Fibroblast of villous mesenchyme (primary cell): Measurements from ENCODE around the gene TNIK. TPM values are rescaled to one million over a fixed set of nuclear protein-coding genes. Genes with fewer than 3 reads are reported as not detected.

Experiments
- DNase-seq: peaks from one replicate; pipeline ENCODE4 v3.0.0-alpha.2; 2010; ENCODE audit warnings: low read depth
- H3K4me3 ChIP-seq: 2 replicates; pipeline ENCODE4 v1.5.1; 2011; ENCODE audit warnings: low read depth, mild to moderate bottlenecking, low read length
- total RNA-seq: library from RNA; depleted of rRNA; stranded (reverse); fragments of >200 nt; gene quantifications from 2 replicates; pipeline ENCODE4 v1.2.3, GENCODE V29; 2012
- TF ChIP-seq, protein P1 (sequence below): IDR thresholded peaks from 2 replicates; pipeline ENCODE4 v1.5.1; 2012; ENCODE audit warnings: low read depth, mild to moderate bottlenecking, low read length; ENCODE audit not compliant: insufficient read depth

Gene TNIK
- total RNA-seq, 1 donor, result 5.2 TPM

DNA sequence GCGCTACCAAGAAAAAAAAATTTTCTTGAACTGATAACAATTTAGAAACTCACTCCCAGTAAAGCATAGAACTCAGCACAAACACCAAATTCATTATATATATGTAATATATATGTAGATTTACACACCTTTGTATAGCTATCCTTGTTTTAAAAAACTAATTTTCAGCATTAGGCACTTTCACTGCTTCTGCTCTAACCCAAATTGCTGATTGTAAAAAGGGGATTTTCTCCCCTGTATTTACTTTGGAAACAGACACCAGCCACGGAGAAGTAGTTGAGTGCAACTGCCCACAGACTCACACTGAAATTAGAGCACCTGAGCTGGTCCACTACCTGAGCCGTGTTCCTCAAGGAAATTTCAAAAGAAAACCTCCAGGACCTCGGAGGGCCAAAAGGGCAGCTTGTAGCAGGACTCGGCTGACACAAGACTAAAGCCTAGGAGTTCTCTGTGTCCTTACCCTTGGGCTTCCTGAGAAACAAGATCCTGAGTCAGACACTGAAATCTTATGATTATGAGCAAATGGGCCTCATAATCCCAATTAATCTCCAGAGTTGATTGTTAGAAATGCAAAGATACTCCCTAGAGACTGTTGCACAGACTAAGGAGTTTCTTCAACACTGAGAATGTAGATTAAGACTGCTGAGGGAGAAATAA is 106.0 kb downstream of the TNIK start:
- peak; percentile 37 for DNase-seq
- H3K4me3 ChIP-seq, result no peak overlapping the region
- TF ChIP-seq, protein P1, sequence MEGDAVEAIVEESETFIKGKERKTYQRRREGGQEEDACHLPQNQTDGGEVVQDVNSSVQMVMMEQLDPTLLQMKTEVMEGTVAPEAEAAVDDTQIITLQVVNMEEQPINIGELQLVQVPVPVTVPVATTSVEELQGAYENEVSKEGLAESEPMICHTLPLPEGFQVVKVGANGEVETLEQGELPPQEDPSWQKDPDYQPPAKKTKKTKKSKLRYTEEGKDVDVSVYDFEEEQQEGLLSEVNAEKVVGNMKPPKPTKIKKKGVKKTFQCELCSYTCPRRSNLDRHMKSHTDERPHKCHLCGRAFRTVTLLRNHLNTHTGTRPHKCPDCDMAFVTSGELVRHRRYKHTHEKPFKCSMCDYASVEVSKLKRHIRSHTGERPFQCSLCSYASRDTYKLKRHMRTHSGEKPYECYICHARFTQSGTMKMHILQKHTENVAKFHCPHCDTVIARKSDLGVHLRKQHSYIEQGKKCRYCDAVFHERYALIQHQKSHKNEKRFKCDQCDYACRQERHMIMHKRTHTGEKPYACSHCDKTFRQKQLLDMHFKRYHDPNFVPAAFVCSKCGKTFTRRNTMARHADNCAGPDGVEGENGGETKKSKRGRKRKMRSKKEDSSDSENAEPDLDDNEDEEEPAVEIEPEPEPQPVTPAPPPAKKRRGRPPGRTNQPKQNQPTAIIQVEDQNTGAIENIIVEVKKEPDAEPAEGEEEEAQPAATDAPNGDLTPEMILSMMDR, result no peak

DNA sequence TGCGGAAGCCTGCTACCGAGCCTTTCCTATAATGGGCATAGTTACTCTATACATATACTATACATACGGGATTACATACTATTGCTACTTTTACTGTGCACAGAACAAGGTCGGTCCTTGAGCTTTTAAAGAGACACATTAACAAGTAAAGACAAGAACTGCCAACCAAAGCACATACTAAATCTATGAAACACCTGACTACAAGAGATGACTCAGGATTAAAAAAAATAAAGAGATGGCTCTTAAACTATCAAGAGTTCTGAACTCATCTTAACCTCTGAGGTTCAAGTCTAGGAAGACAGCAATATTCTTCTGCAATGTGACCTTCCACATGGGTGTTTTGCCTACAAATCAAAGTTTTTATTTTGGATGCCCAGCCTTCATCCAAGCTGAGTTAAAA is 106.8 kb downstream of the TNIK start:
- TF ChIP-seq, protein P1, result no peak
- no peak overlapping the region for H3K4me3 ChIP-seq
- DNase-seq, result no peak

DNA sequence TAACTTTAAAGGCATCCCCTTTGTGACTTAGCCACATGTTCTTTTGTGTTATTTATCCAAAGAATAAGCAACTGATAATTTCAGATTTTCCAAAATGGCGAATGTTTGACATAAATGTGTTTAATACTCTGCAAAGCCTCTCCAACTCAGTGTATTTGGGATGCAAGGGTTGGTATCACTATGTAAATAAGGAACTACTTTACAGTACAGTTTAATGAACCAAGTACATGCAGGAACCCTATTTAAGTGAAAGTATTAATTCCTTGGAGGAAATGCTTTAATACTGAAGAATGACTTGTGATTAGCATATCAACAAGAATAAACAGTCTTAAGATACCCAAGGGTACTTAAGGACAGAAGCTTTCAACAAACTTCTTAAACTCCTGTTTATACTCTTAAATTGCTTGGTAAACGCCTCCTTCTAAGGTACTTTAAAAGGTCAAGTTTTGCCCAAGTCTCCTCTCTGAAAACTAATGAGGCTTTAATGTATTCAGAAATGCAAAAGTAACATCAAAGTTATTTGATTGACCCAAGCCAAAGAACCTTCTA is 107.7 kb downstream of the TNIK start:
- no peak overlapping the region for H3K4me3 ChIP-seq
- DNase-seq, result peak; percentile 11
- TF ChIP-seq, protein P1, result no peak

DNA sequence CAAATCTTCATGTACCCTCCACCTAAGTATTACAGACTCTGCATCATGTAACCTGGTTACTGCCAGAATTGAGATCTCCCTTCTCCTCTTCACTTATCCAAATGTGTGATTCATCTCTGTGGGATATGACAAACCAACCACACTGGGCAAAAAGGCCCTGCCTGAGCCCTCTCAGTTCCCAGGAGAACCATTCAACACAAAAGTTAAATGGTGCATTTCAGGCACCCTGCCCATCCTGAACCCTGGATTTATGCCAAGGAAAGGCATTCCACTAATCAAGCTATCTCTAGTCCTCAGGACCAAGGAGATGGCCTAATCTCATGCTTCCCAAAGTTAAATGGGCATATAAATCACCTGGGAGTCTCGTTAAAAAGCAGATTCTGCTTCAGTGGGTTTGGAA is 108.5 kb downstream of the TNIK start:
- TF ChIP-seq, protein P1, result no peak
- H3K4me3 ChIP-seq, result no peak overlapping the region
- peak; percentile 74 for DNase-seq

DNA sequence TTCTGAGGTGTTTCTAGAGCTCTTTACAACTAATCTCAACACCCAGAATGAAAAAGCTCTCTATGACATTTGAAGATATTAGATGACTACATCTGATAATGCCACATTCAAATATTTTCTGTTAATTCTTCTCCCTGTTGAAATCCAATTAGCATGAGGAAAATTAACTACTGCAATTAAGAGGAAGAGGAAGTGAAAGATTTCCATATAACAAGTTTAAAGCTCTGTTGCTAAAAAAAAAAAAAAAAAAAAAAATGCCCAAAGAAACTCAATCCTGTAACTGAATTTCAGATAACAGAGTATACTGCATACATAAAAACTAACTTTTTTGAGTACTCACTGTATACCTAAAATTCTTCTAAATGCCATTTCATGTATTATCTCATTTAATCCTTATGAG is 109.8 kb downstream of the TNIK start:
- no peak for DNase-seq
- no peak overlapping the region for H3K4me3 ChIP-seq
- TF ChIP-seq, protein P1, result no peak

DNA sequence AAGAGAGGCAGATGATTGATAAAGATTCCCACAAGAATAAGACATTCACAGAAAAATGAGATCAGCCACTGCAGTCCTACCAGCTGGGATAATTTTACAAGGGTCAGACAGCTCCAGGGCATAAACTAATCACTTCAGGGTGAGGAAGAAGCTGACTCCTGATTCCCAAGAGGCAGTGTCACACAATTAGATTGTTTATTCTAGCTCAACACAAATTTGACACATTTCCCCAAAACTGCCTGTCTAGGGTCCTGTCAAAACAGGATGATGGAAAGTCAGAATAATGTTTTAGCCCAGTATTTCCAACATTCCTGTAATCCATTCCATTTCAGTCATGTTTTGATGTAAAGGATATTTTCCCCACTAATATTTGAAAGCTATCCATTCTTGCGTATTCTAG is 110.8 kb downstream of the TNIK start:
- peak; percentile 58 for DNase-seq
- TF ChIP-seq, protein P1, result no peak
- no peak overlapping the region for H3K4me3 ChIP-seq

DNA sequence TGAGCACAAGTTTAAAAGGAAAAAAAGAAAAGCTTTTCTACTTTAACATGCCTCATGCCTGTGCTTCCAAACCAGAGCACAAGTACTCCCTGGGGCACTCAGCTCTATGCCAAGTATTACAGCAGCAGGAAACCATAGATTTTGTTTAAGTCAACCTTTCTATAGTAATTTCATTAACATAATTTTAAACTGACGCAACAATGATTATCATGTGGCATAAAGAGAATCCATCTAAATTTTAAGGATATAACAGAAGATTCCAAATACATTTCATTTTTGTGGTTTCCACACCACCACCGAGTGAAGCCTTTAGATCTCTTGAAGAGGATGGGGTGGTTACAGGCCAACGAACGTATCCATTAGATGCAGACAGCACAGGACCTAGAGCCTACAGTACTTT is 112.1 kb downstream of the TNIK start:
- DNase-seq, result peak; percentile 49

More for the DNA sequence above, 112.1 kb downstream of the TNIK start:
- no peak overlapping the region for H3K4me3 ChIP-seq
- TF ChIP-seq, protein P1, result no peak
